ENCODE measurements around the gene RTN4R.
"Not testable (repeated sequence)": the region's sequence is repeated elsewhere in the genome, so short reads cannot be mapped to it uniquely, and the experiment has no call there.

Gene RTN4R

DNA sequence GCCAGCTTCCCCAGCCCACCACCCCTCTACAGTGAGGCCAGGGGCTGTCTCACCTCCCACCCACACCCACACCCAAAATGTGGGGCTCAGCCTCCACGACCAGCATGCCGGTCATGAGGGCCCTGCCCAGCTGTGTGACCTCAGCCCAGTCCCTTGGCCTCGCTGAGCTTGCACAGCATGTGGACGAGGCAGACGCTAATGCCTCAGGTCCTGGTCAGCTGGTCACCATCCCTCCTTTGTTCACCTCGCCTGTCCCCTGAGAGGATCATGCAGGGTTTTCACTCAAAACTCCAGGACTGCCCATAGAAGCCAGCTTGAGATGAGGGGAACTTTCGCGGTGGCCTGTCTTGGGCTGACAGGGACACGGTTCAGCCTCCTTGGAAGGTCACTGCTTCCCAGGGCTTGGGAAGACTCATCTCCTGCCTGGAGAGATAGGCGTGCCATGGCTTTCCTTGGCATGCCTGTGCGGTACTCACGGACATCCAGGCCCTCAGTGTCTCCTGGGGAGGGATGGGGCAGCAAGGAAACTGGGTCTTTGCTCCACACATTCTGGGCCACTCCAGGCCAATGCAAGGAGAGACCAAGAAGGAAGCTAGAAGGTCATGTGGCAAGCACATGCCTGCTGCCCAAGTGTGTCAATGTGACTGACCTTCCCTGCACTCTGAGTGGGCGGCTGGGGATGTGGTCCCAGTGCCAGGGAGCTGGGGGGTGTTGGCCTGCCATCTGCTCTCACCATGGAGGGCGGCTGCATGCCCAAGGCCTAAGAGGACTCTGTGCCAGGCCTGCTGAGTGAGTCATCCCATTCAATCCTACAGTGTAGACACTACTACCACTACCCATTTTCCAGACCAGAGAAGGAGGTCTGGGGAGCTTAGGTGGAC, 3.2 kb upstream of the RTN4R start:
- H3K4me3 Mint-ChIP-seq = no peak overlapping the region

DNA sequence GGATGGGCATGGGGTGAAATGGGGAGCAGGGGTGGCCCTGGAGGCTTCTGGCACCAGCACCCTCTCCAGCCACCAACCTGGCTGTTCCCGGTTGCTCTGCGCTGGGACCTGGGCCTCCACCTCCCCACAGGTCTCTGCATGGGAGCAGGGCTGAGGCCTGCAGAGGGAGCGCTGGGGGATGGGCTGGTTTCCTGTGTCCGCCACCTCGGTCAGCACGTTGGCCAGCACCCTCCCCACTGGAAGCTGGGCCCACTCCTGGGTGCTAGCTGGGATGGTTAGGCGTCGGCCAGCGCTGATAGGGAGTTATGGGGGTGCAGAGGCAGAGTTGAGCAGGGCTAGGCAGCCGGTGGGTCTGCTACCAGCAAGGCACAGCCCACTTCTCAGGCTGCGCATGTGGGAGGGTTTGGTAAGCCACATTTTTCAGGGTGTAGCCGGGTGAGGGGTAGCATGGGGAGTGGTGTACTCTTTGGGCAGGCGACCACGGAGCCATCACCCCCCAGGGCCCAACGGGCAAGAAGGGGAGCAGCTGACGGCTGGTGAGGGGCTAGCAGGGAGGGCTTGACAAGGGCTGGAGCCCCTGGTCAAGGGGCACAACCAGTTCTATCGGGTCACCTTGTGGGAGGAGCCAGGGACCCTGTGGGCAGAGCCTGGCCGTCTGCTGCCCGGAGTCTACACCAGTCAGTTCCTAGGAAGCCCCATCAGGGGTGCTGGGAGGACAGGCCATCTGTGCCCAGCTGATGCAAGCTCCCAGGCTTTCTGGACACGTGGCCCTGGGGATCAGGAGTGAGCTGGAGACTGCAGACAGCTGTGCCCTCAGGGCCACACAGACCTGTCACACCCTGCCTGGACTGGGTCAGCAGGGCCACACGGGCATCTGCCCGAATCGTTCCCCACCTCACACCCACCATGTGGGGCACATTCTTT, 2.3 kb upstream of the RTN4R start:
- peaks cover 16% of the 10 kb centered on the region for H3K4me1 Mint-ChIP-seq
- H3K9me3 Mint-ChIP-seq, H3K4me3 Mint-ChIP-seq, DNase-seq, ATAC-seq, H3K27ac Mint-ChIP-seq, H3K27me3 Mint-ChIP-seq: not testable (repeated sequence)

More for the DNA sequence above, 3.2 kb upstream of the RTN4R start:
- DNase-seq (no peak), ATAC-seq (no peak)
- H3K27me3 Mint-ChIP-seq = peaks cover 8% of the 10 kb centered on the region
- H3K4me1 Mint-ChIP-seq = peaks cover 16% of the 10 kb centered on the region
- no peak overlapping the region for H3K27ac Mint-ChIP-seq
- H3K9me3 Mint-ChIP-seq = no peaks in the 10 kb centered on the region

DNA sequence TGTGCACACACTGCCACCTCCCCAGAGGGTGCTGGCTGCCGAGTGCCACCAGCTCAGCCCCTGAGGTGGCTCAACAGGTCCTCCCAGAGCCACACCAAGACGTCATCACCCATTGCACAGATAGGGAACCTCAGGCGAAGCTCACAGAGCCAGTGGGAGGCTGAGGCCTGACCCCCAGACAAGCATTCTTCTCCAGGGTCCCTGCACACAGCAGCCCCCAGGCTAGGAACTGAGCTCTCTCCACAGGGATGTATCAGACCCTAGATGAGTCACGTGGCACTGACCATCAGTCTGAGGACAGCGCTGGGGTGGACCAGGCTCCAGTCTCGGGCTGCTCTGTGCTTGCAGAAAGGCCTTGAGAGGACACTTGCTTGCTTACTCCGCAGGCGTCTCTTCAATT, 1.6 kb upstream of the RTN4R start:
- not testable (repeated sequence) for H3K27me3 Mint-ChIP-seq

DNA sequence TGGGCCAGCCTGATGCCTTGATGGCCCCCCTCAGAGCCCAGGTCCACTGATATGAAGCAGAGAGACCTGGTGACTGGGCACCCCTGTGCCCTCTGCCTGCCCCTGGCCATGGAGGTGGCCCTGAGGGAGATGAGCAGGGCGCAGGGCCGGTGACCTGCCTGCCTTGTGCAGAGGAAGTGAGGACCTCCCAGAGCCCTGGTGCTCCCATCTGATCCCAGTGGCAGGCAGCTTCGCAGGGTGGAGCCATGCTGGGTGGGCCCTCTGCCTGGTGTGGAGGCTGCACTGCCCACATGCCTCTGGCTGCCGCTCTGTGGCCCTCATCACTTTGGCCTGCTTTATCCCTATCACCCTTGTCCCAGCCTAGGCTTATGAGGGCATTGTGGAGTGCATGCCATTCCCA, 1.1 kb upstream of the RTN4R start:
- not testable (repeated sequence) for H3K27me3 Mint-ChIP-seq, H3K27ac Mint-ChIP-seq, H3K9me3 Mint-ChIP-seq, DNase-seq, ATAC-seq
- Mint-ChIP-seq H3K4me1 (peaks cover 16% of the 10 kb centered on the region), H3K4me3 (peak overlapping the region in 1 of 2 donors; percentile 72)

More for the DNA sequence above, 1.6 kb upstream of the RTN4R start:
- peaks cover 16% of the 10 kb centered on the region for H3K4me1 Mint-ChIP-seq
- not testable (repeated sequence) for ATAC-seq, DNase-seq, H3K9me3 Mint-ChIP-seq, H3K4me3 Mint-ChIP-seq, H3K27ac Mint-ChIP-seq

DNA sequence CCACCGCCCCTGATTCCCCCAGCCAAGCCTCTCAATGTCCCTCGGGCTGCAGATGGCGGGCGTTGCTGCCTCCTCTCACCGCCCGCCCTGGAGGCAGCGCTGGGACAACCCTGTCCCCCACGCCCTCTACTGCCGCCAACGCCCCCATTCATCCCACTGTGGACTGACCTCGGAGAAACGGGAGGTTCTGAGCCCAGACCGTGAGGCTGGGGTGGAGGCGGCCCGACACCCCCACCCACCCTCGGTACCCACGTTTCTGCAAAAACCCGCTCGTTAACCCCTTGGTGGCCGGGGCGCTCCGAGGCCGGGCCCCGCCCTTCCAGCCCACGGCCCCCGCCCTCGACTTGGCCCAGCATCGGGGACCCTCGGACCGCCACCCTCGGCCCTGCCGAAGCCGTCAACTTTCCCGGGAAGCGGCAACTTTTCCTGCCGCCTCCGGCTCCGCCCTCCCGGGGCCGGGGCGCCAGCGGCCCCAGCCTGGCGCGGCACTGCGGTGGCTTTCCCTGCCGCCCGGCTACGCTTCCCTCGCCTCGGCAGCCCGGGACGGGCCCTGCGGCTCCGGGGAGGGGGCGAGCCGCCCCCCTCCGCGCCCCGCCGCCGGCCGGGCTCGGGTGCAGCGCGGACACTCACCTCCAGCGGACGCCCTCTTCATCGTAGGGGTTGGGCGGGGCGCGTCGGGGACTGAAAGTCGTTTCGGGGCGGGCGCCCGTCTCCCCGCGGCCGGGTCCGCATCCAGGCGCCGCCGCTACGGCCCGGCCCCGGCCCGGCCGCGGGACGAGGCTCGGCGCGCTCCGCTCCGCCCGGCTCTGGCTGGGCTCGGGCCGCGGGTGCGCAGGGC, 458 bp downstream of the RTN4R start:
- H3K9me3 Mint-ChIP-seq = no peaks in the 10 kb centered on the region
- ATAC-seq (no peak), DNase-seq (no peak)
- peak overlapping the region; percentile 49 to 61 for H3K4me3 Mint-ChIP-seq
- H3K27me3 Mint-ChIP-seq = peaks cover 9% of the 10 kb centered on the region
- peaks cover 16% of the 10 kb centered on the region for H3K4me1 Mint-ChIP-seq
- H3K27ac Mint-ChIP-seq = no peak overlapping the region

DNA sequence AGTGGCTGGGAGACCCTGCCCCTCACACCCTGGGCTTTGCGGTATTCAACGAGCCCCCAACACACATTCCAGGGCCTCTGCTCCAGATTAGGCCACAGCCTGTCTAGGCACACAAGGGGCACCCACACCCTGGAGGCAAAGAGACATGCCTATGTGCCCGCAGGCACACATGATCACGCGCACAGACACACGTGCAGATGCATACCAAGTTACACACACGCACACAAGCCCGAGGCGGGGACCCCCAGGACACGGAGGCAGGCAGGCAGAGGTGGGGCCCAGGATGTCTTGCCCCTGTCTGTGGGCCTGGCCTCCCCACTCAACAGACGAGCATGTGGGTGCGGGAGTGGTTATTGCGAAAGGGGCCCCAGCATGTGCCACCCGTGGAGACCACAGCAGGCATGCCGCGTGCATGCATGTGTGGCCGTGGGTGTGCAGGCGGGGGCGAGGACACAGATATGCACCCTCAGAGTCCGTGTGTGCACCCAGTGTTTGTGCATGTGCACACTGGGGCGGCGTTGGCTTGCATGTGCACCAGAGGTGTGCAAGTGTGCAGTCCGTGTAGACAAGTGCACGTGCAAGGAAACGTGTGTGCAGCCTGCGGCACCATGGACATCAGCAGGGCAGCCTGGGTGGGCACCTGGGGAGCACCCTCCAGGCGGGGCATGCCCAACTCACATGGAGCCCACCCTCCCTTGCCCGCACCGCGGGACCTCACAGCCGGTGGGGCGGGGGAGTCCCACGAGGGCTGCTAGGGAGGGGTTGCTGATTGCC, 1.3 kb downstream of the RTN4R start:
- peak overlapping the region; percentile 49 to 61 for H3K4me3 Mint-ChIP-seq
- H3K27me3 Mint-ChIP-seq, DNase-seq, H3K9me3 Mint-ChIP-seq, H3K27ac Mint-ChIP-seq: not testable (repeated sequence)
- ATAC-seq = peak; percentile 26
- H3K4me1 Mint-ChIP-seq = peaks cover 16% of the 10 kb centered on the region

DNA sequence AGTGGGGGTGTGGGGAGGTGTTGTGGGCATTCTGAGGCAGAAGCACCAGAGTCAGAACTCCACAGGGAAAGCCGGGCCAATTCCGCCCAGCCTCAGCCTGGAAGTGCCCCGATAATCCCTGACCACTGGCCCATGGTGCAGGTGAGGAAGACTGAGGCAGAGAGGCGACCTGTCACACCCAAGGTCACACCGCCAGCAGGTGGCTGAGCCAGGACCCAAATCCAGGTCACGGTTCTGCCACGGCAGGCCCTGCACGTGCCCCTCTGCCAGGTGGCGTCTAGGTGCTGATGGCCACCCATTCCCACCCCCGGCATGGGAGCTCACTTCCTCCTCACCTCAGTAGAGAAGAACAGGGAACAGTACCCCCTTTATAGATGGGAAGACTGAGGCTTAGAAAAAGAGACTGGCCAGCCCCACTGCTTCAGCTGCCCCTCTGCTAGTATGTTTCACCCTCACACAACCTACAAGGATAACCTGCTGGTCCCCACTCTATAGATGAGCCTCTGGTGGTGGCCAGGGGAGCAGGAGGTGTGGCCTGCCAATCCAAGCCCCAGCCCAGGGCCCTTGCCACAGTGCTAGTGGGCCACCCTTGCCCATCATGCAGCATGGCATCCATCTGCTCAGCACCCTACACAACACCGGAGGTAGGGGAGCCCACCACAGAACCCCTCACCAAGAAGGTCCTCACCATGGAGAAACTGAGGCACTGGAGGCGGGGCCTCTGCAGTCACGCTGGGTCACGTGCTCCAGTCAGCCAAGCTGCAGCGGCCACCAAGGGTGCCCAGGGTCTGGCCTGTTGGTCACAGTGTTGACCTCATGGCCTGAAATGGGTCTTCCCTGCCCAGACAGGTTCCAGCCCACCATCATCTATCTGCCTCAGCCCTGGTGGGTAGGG, 2.1 kb downstream of the RTN4R start:
- DNase-seq, H3K27me3 Mint-ChIP-seq, H3K9me3 Mint-ChIP-seq, H3K27ac Mint-ChIP-seq, ATAC-seq: not testable (repeated sequence)
- H3K4me3 Mint-ChIP-seq = peak overlapping the region in 1 of 2 donors; percentile 61
- peaks cover 16% of the 10 kb centered on the region for H3K4me1 Mint-ChIP-seq

DNA sequence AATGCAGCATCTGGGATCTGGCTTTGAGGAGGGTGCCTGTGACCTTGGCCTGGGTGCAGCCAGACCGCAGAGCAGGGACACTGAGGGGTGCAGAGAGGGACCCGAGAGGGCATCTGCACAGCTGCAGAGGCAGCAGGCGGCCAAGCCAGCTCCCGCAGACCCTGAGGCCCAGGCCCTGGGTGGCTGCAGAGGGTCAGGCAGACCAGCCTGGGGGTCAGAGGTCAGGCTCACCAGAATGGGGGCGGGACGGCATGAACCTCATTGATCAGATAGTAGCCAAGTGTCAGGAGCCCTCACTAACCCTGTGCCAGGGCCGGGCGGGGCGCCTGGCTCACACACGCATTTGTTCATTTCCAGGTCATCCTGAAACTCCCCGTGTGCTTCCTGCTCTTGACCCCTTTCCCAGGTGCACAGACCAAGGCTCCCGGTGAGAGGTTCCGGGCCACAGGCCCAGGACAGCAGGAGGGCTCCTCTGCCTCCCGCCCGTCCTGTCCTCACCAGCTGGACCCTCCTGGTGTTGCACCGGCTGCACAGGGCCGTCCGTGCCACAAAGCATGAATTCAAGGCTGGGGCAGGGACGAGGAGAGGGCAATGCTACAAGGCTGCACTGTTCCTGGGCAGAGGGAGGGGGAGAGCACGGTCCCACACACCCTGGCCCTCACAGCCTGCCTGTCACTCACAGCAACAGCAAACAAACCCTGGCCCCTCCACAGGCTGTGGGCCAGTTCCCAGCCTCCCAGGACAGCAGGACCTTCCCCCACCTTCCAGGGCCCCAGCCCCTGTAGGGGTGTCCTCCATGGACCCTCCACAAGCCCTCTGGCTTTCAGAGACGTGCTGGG, 3.3 kb downstream of the RTN4R start:
- no peaks in the 10 kb centered on the region for H3K9me3 Mint-ChIP-seq
- H3K4me1 Mint-ChIP-seq = peaks cover 16% of the 10 kb centered on the region
- no peak overlapping the region for H3K4me3 Mint-ChIP-seq
- peaks cover 9% of the 10 kb centered on the region for H3K27me3 Mint-ChIP-seq
- DNase-seq = no peak
- H3K27ac Mint-ChIP-seq = peak overlapping the region in 1 of 2 donors; percentile 37
- ATAC-seq = no peak

DNA sequence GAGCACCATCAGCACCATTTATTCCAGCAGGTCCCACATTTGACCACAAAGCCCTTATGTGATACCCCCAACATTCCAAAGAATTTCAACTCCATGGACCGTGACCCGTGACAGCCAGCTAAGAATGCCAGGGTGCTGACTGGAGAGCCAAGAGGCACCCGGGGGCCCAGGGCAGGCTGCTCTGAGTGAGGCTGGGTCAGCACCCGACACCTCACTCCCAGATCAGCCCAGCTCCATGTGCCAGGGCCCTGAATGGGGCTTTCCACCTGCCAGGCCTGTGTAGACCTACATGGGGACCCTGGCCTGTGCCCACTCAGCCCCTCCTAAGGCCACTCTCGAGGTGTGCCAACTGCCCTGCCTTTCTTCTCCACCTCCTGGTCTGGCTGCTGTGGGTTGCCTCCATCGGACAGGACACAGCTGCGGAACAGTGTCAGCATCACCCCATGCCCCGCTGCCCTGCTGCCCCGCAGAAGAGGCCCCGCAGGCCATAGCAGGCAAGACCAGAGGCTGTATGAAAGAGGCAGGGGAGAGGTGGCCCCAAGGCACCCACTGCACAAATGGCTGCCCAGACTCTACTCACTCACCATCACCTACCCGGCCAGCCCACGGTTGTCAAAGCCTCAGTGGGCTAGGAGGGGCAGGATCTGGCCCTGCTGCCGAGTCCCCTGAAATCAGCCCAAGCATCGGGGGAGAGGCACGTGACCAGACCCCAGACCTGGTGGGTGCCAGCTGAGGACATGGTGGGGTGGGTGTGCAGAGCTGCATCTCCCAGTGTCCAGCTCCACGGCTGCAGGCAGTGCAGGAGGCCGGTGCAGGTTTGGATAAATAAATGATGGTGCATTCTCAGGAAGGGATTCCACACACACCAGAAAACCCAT, 4.5 kb downstream of the RTN4R start:
- H3K4me1 Mint-ChIP-seq = peaks cover 13% of the 10 kb centered on the region
- not testable (repeated sequence) for H3K9me3 Mint-ChIP-seq, H3K27ac Mint-ChIP-seq, ATAC-seq, DNase-seq, H3K27me3 Mint-ChIP-seq, H3K4me3 Mint-ChIP-seq

DNA sequence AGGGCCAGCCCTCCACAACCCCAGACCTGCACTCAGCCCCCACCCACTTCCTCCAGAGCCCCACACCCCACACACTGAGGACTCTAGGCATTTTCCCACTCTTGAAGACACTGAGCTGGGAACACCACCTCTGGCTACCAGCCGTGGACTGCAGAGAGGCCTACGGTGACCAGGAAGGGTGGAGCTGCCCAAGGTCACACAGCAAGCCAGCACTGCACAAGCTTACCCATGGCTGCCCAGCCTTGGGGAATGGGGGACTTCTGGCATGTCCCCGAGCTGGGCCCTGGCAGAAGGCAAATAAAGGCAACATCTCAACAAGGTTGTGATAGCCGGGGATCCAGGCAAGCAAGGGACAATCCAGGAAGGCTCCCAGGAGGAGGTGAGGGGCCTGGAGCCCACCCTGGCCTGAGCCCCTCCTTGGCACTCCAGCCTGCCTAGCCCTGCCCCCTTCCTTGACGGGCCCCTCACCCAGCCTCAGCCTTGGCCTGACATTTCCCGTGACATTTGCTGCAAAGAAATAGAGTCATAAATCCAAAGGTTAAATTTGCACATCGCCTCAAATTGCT, 5.5 kb downstream of the RTN4R start:
- Mint-ChIP-seq H3K4me1 (peaks cover 10% of the 10 kb centered on the region), H3K4me3 (no peak overlapping the region), H3K27me3 (peaks cover 9% of the 10 kb centered on the region), H3K9me3 (no peaks in the 10 kb centered on the region), H3K27ac (no peak overlapping the region)
- DNase-seq (no peak), ATAC-seq (no peak)

DNA sequence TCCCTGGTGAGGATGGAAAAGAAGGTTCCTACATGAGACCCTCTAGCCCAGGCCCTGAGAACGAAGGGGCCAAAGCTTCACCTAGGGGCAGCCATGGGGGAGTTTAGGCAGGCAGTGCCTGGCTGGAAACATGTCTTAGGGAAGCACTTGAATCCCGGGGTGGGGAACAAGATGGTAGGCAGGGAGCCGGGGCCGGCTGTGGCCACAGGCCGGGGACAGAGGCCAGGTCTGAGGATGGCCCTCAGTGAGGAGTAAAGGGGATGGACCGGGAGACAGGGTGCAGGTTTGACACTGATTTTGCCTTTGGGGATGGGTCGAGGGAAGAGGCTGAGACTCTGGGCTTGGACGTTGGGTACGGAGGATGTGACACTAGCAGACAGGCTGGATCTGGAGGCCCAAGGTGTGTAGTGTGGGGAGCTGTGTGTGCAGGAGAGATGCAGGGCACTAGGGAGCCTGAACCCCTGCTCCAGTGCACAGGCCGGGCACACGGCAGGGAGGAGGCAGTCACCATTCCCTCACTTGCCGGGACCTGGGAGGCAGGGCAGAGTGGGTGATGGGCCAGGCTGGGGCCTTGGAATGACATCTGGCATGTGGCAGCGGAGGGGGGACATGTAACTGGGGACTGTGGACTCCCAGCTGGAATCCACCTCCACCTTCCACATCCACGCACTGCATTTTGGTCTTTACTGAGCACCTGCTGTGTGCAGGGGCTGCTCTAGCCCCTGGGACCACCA, 6.1 kb downstream of the RTN4R start:
- Mint-ChIP-seq H3K4me1 (peaks cover 6% of the 10 kb centered on the region), H3K27ac (no peak overlapping the region), H3K27me3 (peaks cover 7% of the 10 kb centered on the region), H3K4me3 (no peak overlapping the region), H3K9me3 (no peaks in the 10 kb centered on the region)
- ATAC-seq (no peak), DNase-seq (no peak)
